Measurements from ENCODE around the gene TRRAP.
"Not testable (repeated sequence)": the region's sequence is repeated elsewhere in the genome, so short reads cannot be mapped to it uniquely, and the experiment has no call there.

TRRAP gene

DNA sequence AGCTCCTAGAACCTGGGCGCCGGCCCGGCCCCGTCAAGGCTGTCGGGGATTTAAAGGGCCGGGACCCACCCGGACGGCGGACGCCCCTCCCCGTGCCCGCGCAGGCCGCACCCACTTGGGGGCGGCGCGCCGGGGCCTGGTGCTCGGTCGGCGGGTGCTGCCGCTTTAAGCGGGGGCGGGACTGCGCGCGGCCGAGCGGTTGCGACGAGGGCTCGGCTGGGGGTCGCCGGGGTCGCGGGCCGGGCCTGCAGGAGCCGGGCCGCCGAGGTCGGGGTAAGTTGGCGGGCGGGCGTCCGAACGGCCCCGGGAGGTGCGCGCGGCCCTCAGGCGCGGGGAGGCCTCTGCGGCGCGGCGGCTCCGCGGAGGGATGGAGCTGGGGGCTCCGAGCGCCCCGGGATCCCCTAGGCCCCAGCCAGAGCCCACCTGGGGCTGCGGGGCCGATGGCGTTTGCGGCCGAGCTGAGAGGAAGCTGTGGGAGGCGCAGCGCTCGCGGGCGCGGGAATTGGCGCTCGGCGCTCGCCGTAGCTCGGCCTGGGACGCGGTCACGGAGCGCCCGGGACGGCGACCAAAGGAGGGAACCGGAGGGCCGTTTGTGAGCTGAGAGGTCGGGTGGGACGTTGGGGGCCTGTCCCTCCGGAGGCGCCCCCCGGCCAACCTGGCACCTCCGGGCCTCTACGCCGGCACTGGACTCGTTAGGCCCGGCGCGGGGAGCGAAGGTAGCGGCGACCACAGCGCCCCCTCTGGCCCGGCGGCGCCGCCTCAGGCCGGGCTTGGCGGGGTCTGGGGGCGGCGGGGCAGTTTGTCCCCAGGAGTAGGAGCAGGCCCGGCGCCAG lies at the start of gene TRRAP:
TSS of gene TRRAP (plus strand) at position 168 of the 833 bp plus-strand sequence. CDS start 2,619 bp downstream, outside the sequence.
- DNase-seq, result peak; percentile 72 to 79

DNA sequence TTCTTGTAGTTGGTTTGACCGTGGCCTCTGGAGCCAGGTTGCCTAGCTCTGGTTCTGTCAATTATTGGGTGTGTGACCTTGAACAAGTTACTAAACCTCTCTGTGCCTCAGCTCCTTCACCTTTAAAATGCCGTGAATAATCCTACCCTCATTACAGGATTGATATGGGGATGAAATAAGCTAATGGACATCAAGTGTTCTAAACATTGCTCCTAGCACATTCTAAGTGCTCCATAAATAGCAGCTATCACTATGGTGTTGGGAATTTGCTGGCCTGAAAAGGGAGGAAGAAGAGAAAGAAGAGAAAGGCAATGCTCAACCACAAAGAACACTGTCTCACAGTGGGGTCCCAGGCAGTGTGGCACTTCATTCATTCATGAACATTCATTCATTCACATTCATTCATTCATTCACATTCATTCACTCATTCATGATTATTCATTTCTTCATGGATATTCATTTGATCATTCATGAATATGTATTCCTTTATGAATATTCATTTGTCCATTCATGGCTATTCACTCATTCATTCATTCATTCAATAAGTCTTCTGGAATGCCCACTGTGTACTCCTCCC lies 47.3 kb upstream of the TRRAP start:
- DNase-seq, result no peak

DNA sequence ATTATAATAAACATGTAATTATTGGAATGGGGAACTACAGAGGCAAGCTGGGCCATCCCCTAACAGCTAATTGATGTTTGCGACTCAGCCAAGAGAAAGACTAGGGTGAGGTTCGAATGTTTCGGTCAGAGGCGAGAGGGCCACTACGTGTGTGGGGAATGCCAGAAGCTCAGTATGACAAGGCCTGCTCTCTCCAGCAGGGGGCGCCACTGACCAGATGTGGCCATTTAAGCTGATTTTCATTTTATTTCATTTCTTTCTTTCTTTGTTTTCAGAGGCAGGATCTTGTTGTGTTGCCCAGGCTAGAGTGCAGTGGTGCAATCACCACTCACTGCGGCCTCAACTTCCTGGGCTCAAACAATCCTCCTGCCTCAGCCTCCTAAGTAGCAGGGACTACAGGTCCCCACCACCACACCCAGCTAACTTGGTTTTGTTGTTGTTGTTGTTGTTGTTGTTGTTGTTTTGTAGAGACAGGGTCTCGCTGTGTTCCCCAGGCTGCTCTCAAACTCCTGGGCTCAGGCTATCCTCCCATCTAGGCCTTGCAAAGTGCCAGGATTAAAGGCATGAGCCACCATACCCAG lies 46.6 kb upstream of the TRRAP start:
- peak; percentile 48 to 57 for DNase-seq

DNA sequence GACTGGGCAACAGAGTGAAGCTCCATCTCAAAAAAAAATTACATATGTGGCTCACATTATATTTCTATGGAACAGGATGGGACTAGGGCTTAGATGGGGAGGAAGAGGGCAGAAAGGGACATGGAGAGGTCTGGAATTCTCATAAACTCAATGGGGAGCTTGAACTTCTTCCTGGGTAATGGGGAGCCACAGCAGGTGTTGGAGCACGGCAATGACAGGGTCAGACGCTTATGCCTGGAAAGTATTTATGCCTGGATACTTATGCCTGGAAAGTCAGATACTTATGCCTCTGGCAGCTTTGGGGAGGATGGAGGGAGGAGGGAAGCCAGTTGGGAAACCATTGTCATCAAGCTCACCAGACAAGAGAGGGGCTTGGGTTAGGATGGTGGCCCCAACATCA lies 45.3 kb upstream of the TRRAP start:
- no peak for DNase-seq

DNA sequence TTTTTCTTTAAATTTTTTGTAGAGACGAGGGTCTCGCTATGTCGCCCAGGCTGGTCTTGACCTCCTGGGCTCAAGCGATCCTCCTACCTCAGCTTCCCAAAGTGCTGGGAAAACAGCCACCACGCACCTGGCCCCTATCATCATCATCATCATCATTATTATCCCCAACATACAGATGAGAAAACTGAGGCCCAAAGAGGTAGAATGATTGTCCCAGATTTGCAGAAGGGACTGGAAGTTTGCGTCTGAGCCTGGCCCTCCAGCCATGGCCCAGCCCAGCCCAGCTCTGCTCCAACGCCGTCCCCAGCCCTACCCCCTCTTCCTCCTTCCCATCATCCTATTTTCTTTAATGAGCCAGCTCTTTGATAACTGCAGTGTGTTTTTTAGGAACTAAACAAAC lies 43.4 kb upstream of the TRRAP start:
- DNase-seq, result no peak

DNA sequence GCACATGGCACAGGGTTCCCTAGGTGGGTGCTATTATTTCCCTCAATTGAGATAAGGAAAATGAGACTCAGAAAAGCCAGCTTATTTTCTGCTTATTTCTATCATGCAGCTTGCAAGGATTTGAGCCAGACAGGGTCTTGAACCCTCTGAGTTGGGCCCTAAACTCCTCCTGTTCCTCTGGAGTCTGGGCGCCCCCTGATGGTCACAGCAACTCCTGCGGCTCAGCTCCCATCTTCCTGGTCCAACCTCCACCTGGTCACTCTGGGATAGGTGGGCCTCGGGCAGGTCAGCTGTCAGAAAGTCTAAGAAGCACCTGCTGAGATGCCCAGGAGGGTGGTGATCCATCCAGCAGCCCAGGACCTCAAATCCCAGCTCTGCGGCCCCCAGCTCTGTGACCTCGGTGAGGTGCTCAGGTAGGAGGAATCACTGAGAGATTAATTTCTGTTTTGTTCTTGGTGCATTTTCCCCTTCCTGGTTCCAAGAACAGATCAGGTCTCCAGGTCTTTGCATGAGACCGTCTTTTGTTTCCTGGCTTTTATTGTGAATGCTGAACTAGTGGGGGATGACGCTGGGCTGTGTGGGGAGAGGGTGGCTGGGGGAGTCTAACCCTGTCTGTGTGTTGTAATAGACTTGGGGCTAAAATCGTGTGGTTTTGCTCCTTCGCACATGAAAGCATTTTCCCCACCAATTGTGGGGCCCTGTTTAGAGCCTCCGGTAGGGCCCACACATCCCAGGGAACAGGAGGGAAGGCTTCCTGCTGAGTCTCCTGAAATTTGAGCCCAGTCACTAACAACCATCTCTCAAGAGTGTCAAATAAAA lies 41.3 kb upstream of the TRRAP start:
- peak; percentile 17 to 21 for DNase-seq

DNA sequence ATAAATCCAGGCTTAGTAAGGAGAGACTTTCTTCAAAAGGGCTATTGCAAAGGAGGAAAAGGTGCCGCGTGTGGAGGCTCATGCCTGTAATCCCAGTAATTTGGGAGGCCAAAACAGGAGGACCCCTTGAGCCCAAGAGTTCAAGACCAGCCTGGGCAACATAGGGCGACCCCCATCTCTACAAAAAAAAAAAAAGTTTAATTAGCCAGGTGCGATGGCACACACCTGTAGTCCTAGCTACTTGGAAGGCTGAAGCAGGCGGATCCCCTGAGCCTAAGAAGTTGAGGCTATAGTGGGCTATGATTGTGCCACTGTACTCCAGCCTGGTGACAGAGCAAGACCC lies 40.7 kb upstream of the TRRAP start:
- DNase-seq, result no peak

DNA sequence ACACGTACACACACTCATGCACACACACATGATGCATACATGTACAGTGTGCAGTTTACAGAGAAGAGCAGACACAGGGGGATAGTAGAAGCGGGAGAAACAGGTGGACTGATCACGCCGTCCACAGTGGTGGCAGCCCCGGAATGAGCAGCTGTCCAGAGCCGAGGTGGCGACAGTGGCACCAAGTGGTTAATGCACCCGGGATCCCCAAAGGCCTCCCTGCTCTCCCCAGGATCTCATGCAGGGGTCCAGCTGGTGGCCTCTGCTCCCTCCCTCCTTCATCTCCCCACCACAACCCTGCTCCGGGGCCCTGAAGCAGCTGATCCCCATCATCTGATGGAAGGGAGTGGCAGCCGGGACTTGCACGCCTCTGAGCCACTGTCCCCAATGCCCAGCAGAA lies 38.2 kb upstream of the TRRAP start:
- DNase-seq, result no peak

DNA sequence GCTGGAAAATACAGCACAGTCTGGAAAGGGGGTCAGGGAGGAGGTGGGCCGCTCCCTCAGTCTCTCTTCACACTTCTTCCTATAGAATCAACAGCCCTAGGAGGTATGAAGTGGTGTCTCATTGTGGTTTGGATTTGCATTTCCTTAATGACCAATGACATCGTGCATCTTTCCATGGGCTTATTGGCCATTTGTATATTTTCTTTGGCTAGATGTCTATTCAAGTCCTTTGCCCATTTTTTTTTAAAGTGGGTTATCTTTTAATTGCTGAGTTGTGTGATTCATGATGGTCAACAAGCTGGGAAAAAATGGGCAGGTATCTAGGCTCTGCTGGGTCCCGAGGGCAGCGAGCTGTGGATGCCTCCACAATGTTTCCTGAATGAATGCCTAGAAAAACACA lies 37.6 kb upstream of the TRRAP start:
- DNase-seq, result no peak

DNA sequence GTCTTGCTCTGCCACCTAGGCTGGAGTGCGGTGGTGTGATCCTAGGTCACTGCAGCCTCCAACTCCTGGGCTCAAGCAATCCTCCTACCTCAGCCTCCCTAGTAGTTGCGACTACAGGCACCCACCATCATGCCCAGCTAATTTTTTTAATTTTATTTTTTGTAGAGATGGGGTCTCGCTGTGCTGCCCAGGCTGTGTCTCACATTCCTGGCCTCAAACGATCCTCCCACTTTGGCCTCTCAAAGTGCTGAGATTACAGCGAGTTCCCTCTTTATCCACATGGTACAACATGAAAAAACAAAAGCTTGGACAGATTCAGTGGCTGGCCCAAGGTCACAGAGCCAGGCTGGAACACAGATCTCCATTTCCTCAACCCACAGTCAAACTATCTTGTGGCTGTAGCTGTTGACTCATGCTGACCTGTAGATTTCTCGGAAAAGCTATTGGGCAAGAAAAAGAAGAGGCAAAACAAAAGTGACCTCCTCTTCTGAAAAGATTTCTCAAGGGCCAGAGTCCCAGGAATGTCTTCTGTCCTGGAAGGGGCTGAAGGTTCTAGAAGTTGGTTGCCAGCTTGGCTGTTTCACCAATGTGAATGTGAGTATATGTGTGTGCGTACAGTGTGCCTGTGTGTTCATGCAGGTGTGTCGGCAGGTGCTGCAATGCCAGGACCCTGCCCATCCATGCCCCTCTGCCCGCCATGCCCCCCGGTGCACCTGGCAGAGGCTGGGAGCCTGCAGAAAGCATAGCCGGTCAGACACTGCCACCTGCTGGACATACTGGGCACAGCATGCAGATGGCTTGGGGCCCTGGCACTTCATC lies 36.9 kb upstream of the TRRAP start:
- DNase-seq, result peak; percentile 75 to 79

DNA sequence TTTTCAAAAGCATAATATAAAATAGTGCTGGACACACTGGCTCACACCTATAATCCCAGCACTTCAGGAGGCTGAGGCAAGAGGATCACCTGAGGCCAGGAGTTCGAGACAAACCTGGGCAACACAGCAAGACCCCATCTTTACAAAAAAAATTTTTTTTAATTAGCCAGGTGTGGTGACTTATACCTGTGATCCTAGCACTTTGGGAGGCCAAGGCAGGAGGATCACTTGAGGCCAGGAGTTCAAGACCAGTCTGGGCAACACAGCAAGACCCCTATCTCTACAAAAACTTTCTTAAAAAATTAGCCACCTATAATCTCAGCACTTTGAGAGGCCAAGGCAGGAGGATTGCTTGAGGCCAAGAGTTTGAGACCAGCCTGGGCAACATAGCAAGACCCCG lies 35.8 kb upstream of the TRRAP start:
- DNase-seq, result not testable (repeated sequence)

DNA sequence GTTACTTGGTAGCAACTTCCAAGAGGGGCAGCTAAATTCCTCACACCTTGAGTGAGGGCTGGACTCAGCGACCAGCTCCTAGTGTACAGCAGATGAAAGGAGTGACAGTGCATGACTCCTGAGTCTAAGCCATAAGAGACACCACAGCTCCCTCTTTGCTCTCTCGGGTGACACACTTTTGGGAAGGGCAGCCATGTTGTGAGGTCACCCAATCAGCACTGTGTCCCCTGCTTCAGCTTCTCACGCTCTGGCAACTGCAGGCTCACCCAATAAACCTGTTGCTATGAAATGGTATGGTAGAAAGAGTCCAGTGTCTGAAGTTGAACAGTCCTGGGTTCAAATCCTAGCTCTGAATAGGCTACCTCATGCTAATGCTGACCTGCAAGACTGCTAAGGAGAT lies 29.4 kb upstream of the TRRAP start:
- no peak for DNase-seq

DNA sequence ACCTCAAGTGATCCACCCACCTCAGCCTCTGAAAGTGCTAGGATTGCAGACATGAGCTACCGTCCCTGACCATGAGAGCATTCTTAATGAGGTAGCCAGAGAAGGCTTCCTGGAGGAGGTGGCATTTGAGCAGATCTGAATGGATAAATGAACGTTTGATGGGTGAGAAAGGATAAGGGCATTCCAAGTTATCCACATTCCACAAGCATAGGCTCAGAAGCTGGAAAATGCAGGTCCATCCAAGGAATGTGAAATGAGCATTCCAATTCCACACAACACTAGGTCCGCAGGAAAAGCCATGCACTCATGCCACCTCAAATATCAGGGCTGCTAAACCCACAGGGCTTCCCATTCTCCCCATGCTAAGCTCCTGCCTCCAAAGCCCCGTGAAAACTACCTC lies 25.5 kb upstream of the TRRAP start:
- no peak for DNase-seq

DNA sequence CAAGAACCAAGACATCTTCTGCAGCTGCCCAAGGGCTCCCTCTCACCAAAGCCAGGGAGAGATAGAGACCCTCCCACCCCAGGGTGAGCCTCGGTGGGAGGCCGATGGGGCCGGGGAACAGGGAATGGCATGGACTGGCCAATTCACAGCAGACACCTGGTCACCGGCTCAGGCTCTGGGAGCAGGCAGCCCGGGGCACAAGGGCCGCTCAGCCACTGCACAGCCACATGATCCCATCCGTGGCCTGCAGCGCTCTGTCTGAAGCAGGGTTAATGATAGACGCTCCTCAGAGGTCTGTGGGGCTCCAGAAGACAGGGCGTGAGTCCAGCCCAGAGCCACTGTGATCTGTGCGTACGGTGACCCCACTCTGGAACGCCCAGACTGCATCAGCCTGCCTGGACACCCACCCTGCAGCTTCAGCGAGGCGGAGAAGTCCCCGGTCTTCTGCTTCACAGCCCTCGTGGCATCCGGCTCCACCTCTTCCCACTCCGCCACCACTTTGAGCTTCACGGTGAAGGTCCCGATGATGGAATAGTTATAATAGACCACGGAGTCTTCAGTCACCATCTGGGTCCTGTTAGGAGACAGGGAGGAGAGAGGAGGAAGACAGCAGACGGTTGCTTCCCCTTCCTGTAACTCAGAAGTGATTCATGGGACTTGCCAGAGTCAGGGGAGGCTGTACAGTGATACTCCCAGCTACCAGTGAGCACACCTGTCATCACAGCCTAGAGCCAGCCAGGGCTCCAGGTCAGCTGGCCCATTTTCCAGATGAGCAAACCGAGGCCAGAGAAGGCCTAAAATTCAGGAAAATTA lies 22.5 kb upstream of the TRRAP start:
- no peak for DNase-seq

DNA sequence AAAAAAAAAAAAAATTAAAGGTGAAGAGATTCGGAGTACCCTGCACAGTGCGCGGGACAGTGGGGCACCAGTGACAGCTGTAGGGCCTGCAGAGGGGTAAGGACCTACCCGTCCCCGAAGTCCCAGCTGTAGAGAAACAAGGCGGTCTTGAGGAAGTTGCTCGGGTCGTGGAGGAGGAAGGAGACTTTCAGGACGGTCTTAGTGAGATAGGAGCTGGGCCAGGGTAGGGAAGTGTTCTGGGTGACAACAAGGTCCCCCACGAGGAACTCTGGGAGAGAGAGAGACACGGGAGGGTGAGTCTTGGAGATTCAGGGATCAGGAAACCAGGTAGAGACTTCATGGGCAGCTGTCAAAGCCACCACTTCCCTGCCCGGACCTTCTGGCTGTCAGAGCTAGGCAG lies 18.3 kb upstream of the TRRAP start:
- no peak for DNase-seq

DNA sequence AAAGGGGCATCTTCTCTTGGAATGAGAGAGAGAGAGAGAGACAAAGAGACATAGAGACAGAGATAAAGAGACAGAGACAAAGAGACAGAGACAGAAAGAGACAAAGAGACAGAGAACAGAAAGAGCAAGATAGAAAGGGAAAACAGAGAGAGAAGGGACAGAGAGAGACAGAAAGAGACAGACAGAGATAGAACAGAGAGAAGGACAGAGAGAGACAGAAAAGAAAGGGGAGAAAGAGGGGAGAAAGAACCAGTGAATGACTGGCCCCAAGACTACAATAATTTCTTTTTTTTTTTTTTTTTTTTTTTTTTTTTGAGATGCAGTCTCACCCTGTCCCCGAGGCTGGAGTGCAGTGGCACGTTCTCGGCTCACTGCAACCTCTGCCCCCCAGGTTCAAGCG lies 16.1 kb upstream of the TRRAP start:
- no peak for DNase-seq

DNA sequence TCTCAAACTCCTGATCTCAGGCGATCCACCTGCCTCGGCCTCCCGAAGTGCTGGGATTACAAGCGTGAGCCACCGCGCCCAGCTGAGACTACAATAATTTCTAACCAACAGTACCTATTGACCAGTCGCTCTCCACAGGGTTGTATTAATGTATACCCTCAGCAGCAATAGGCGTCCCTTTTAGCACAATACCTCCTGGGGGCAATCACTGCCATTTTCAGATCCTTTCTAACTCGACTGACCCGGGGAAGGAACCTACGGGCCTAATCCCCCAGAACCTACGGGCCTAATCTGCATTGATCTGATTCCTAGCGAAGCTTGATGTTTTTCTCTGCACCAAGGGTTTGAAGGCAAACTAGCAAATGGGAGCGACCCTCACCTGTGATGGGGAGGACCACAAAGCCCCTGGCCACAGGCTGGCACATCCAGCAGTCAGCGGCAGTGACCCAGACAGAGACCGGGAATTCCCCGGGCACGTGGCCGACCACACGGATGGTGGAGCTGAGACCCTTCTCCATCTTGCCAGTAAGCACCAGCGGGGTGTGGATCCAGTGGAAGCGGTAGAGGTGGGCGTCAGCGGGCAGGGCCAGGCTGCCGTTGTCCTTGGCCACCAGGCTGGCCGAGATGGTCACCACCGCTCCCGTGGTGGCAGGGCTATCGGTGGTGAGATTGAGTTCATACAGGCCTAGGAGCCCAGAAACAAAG lies 15.5 kb upstream of the TRRAP start:
- no peak for DNase-seq

DNA sequence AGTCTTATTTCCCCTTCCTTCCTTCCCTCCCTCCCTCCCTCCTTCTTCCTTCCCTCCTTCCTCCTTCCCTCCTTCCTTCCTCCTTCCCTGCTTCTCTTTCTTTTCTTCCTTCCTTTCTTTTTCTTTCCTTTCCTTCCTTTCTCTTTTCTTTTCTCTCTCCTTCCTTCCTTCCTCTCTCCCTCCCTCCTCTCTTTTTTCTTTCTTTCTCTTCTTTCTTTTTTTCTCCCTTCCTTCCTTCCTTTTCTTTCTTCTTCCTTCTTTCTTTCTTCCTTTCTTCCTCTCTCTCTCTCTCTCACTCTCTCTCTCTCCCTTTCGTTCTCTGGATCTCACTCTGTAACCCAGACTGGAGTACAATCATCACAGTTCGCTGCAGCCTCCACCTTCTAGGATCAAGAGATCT lies 14.7 kb upstream of the TRRAP start:
- no peak for DNase-seq

DNA sequence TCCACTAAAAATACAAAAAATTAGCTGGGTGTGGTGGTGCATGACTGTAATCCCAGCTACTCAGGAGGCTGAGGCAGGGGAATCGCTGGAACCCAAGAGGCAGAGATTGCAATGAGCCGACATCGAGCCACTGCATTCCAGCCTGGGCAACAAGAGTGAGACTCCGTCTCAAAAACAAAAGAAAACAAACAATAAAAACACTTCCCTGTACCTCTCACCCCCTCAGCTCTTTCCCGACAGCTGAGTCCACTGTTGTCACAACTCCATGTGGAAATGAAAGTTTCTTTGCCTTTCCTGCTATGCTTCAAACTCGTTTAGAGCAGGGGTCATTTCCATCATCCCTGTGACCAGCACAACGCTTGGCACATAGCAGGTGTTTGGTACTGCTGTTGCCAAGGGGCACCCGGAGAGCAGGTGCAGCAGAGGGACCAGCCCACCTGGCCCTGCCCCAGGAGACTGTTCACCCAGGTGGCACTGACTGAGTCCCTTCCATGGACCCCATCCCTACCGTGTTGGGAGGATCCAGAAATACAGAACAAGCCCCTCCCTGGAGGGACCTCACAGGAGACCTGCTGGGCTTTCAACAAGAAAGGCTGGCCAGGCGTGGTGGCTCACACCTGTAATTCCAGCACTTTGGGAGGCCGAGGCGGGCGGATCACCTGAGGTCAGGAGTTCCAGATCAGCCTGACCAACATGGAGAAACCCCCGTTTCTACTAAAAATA lies 13.4 kb upstream of the TRRAP start:
- DNase-seq, result no peak

DNA sequence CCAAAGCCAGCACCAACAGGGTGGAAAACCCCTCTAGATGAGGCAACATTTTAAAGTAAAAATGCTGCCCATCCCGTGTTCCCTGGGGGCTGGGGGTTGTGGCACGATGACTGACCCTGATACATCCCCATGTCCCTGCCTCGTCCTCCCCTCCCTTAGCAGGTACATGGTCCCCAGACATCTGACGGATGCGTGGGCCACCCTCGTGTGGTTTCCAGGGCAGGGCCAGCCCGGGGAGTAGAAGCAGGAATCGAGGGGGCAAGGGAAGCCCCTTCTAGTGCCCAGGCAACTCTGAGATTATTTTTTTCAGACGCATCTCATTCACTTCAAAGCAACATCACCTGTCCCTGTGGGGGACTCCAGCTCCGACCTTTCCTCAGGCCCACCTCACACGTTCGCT lies 12.0 kb upstream of the TRRAP start:
- DNase-seq, result no peak

Data from stimulated activated CD4-positive, alpha-beta T cell treated with anti-CD3 and anti-CD28 coated beads, Interleukin-2, amount 100 ng/mL, for 48 hours (primary cell).